ENCODE data around the gene CADM2. TPM values are rescaled to one million over a fixed set of nuclear protein-coding genes. Genes with fewer than 3 reads are reported as not detected.

CADM2 gene
- total RNA-seq, 1 experiment from 2014 or later, result 10.9 TPM

- H3K79me2 ChIP-seq (ENCODE audit: insufficient read depth, low read length), result no peaks in the 10 kb centered on the region
- Mint-ChIP-seq H3K27me3 (ENCODE audit: low read depth) (no peaks in the 10 kb centered on the region), H3K27ac (no peak overlapping the region), H3K36me3 (ENCODE audit: insufficient read depth in 1 of 3, low read depth in 3 of 3) (peaks cover 0 to 5% (median 0%) of the 10 kb centered on the region in 3 experiments; a peak in 3 of 7 replicates), H3K4me3 (no peak overlapping the region), H3K4me1 (no peaks in the 10 kb centered on the region), H3K9me3 (no peaks in the 10 kb centered on the region)
- H3T11ph ChIP-seq (ENCODE audit: low read length), result no peak overlapping the region
- no peak overlapping the region for H2BK12ac ChIP-seq (ENCODE audit: insufficient read length, low read depth, low read length)
- no peaks in the 10 kb centered on the region for H3K4me1 ChIP-seq (ENCODE audit: insufficient read depth, low read length)
- no peak overlapping the region for H3K14ac ChIP-seq (ENCODE audit: insufficient read depth, low read length)
- H4K5ac ChIP-seq (ENCODE audit: insufficient read length, low read depth, low read length), result no peak overlapping the region
- H2BK15ac ChIP-seq (ENCODE audit: low read depth, low read length), result no peak overlapping the region
- no peak for DNase-seq
- H3K23me2 ChIP-seq (ENCODE audit: insufficient read length, low read depth, low read length, poor library complexity, severe bottlenecking), result no peaks in the 10 kb centered on the region
- H2BK20ac ChIP-seq (ENCODE audit: low read depth, low read length, poor library complexity, severe bottlenecking), result no peak overlapping the region
- no peak overlapping the region for H3K4me2 ChIP-seq (ENCODE audit: insufficient read depth, insufficient read length, low read length)
- H3K79me1 ChIP-seq (ENCODE audit: insufficient read depth, low read depth, low read length, poor library complexity, severe bottlenecking), result no peaks in the 10 kb centered on the region
- H3K9ac ChIP-seq (ENCODE audit: extremely low read depth, insufficient read length, low read length), result no peak overlapping the region
- no peaks in the 10 kb centered on the region for H4K20me1 ChIP-seq (ENCODE audit: control insufficient read depth, insufficient read depth, insufficient read length)
- no peak overlapping the region for H3K27ac ChIP-seq (ENCODE audit: insufficient read length, low read depth, low read length)
- no peak overlapping the region for H2BK120ac ChIP-seq (ENCODE audit: low read depth, low read length, poor library complexity, severe bottlenecking)
- H2AFZ ChIP-seq (ENCODE audit: low read length), result no peak overlapping the region
- H3K56ac ChIP-seq (ENCODE audit: insufficient read length, low read depth, low read length), result no peak overlapping the region
- no peak overlapping the region for H2BK5ac ChIP-seq (ENCODE audit: insufficient read length, low read length)
- WGBS (ENCODE audit: extremely low coverage, insufficient read length, low lambda C conversion rate), result no CpG with 5 or more reads among the region's 3 CpGs
- H4K8ac ChIP-seq (replicated peaks; ENCODE audit: insufficient read length, low read depth, low read length), result no peak overlapping the region
- no peak overlapping the region for H3K4ac ChIP-seq (ENCODE audit: low read depth, low read length)
- H3K27me3 ChIP-seq (ENCODE audit: insufficient read depth, low read length), result no peaks in the 10 kb centered on the region
- H4K91ac ChIP-seq (ENCODE audit: insufficient read length, low read depth, low read length), result no peak overlapping the region
- H3K23ac ChIP-seq (ENCODE audit: insufficient read length, low read depth, low read length), result no peak overlapping the region
- H3K18ac ChIP-seq (ENCODE audit: insufficient read length, low read depth, low read length), result no peak overlapping the region
- TF ChIP-seq, protein P1, sequence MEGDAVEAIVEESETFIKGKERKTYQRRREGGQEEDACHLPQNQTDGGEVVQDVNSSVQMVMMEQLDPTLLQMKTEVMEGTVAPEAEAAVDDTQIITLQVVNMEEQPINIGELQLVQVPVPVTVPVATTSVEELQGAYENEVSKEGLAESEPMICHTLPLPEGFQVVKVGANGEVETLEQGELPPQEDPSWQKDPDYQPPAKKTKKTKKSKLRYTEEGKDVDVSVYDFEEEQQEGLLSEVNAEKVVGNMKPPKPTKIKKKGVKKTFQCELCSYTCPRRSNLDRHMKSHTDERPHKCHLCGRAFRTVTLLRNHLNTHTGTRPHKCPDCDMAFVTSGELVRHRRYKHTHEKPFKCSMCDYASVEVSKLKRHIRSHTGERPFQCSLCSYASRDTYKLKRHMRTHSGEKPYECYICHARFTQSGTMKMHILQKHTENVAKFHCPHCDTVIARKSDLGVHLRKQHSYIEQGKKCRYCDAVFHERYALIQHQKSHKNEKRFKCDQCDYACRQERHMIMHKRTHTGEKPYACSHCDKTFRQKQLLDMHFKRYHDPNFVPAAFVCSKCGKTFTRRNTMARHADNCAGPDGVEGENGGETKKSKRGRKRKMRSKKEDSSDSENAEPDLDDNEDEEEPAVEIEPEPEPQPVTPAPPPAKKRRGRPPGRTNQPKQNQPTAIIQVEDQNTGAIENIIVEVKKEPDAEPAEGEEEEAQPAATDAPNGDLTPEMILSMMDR (conservative IDR thresholded peaks at IDR 0.05), result no peak
- H2AK5ac ChIP-seq (ENCODE audit: insufficient read length, low read length), result no peak overlapping the region
- no peaks in the 10 kb centered on the region for H3K9me3 ChIP-seq (ENCODE audit: control insufficient read depth, low read depth, low read length)
These were observed 183.8 kb downstream of the CADM2 start for GRCh38 chr3:85142626-85143025.

All from H9 (cell line).